NCI-H82 treated with DMSO at 0.1 percent for 48 hours (cell line): ENCODE measurements around the gene POP7.

Experiments used
- DNase-seq: peaks from one replicate; lab custom pipeline; 2025; ENCODE audit not compliant: unreplicated experiment; lab: John Stamatoyannopoulos, UW

POP7 gene

DNA sequence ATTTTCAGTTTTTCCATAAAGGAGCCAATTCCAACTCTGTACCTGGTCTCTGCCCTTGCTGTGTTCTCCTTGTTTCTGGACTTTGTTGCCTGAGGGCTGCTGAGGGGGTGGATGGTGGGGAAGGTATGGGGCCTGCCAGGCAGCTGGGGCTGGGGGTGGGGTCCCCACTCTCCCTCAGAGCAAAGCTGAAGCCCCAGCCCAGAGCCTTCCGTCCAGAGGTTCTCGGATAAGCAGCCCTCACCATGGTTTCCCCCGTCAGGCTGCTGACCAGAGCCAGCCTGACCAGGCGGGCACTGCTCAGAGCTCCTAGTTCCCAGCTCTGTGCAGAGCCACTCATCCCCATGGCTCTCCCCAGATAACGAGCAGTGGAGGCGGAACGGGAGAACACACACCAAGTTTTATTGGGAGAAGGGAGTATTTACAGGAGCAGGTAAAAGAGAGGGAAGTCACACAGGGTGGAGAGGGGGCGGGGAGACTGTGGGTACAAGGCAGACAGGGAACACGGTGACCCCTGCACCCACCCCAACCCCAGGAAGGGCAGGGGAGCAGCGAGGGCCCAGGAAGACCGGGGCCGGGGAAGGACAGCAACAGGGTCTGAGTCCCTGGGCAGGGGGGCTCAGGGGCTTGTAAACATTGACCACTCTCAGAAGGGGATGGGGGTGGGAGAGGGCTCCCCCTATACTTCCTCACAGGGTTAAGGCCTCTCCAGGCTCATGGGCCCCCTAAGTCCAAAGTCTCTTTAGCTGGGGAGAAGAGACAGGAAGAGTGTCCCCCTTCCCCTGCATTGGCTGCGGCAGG, 26.6 kb upstream of the POP7 start:
- no peak for DNase-seq

DNA sequence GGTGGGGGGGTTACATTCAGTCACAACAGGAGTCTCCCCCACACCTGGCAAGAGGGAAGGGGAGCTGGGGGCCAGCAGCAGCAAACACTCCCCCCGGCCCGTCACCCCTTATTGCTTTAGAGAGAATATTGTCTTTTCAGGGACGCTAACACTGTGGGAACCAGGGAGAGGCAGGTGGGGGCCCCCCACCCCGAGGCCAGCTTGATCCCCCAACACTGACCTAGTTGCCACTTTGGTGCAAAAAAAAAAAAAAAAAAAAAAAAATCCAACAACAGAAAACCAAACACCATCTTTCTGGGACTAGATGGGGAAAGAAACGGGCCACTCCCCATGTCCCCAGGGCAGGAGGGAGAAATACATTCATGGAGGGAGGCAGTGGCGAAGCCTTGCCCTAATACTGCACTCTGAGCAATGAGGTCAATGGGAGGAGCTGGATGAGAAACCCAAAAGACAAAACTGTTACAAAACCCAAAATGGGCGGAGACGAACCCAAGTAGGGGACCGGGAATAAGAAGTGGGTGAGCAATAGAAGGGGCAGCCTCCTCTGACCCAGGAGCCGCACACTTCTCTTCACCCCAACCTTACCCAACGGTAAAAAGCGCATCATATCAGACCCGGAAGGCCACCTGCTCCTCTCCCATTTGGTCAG, 25.9 kb upstream of the POP7 start:
- DNase-seq, result no peak

DNA sequence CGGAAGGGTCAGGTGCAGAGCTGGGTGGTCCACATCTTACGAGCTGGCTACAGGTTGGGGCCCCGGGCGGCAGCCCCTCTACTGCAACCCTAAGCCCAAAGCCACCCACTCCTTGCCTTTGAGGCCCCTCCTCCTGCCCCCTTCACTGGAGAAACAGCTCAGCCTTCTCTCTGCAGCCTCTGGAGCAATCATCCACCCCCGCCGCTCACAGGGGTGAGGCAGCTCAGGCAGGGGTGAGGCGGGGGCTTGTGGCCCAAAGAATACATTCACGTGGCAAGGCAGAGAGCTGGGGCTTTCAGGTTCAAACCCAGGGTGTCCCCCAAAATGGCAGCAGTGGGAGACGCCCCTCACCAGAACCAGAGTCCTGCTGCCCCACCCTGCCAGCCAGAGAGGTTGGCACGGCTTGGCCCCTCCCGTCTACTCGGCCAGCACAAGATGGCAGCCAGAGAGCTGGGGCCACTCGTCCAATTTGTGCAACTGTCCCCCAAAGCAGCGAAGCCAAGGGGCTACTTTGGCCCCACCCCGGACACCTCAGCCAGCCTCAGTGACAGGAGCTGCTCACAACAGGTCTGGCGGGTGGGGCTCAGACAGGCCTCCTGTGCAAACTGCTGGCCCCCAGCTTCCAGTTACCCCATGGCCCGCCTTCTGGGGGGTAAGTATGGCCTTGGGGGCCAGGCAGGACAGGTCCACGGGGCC, 25.2 kb upstream of the POP7 start:
- no peak for DNase-seq

DNA sequence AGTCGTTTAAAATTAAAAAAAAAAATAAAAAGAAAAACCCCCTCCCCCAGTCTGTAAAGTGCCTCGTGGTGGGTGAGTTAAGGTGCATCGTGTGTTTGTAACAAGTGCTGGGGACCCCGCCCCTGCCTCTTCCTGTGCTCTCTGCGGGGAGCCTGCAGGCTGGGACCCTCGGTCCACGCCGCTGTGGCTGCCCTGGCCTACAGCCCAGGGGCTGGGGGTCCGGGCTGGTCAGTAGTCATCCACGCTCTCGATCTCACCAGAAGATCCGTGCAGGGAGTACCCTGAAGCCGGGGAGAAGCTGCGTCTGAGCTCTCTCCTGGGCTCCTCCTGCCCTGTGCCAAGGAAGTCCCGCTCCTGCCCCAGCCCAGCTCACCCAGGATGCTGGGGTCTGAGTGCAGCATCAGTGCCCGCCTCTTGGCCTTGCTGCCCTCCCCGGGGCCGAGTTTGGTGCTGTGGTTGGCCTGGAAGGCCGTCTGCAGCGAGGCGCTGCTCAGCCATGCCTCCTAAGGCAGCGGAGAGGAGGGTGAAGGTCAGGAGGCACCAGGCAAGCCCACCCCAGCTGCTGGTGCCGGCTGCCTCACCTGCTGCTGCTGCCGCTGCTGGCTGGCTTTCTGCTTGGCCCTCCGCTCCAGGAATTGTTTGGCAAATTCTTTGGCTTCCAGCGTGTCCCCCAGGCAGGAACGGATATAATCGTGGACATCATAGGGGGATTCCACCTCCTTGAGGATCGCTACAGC, 24.3 kb upstream of the POP7 start:
- no peak for DNase-seq

DNA sequence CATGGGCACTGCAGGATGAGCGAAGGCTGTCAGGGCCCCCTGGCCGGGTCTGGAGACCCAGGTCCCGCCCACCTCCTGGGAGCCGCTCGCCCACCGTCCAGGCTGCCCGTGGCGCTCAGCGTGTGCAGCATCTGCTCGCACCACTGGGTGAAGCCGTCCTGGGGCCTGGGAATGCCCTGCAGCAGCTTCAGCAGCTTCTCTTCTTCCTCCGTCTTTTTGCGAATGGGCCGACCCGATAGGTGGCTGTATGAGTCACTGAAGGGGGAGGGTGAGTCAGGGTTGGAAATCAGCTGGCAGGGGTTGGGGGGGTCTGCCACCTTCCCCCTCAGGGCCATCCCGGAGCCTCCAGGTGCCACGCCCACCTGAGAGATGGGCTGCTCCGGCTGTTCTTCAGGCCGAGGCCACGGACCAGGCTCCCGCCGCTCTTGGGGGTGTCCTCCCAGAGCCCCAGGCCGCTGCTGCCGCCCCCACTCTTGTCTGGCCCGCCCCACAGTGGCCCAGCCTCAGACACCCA, 23.6 kb upstream of the POP7 start:
- no peak for DNase-seq

DNA sequence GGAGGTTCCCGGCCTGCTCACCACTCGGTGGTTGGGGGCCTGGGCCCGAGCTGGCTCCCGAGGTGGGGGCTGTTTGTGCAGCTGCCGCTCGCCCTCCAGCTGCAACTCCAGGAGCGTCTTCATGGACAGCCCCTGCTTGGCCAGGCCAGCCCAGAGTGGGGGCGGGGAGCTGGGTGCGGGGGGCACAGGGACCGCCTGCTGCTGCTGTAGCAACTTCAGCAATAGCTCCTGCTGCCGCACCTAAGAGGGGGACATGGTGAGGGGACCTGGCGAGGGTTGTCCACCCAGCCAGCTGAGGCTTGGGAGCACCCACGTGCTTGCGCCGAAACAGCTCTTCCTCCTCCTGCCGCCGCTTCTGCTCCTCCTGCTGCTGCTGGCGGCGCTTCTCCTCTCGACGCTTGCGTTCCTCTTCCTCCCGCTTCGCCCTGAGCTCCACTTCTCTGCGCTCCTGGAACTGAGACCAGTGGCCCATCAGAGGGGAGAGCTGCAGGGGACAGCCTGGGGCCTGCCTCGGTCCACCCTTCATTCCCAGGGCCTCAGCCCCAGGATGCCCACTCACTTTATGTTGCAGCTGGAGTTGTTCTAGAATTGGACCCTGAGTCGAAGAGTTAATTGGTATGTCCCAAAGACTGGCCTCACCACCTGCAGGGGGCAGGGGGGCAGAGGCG, 22.8 kb upstream of the POP7 start:
- no peak for DNase-seq

DNA sequence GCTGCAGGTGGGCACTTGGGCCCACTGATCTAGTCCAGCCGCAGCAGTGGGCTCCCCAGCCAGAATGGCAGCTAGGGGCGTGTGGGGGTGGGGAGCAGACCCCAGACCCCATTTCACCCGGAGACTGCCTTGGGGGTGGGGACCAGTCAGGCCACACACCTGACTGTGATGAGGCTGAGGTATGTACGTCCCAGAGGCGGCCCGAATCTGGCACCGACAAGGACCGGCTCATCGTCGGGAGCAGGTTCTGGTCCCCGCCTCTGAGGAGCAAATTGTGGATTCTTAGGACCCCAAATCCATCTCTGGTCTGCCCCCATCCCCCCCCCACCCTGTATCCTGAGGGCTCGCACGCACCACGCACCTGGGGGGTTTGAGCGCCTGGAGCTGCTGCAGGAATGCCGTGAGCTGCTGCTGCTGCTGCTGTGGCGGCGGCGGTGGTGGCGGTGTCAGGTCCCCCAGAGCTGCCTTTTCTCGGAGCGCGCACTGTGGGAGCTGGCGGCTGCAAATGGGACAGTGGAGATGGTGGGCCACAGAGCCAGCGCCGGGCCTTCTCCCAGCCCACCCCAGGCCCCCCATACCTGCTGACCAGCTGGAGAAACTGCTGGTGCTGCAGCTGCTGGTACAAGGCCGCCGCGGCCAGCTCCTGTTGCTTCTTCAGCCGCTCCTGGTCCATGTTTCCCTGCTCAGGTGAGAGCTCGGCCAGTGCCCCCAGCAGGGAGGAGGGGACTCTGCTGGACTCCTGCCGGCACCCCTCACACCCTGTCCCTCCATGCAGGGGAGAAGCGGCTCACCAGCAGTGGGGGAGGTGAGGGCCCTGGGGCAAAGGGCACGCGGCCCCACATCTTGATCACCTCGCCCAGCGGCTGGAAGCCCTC, 22.0 kb upstream of the POP7 start:
- no peak for DNase-seq

DNA sequence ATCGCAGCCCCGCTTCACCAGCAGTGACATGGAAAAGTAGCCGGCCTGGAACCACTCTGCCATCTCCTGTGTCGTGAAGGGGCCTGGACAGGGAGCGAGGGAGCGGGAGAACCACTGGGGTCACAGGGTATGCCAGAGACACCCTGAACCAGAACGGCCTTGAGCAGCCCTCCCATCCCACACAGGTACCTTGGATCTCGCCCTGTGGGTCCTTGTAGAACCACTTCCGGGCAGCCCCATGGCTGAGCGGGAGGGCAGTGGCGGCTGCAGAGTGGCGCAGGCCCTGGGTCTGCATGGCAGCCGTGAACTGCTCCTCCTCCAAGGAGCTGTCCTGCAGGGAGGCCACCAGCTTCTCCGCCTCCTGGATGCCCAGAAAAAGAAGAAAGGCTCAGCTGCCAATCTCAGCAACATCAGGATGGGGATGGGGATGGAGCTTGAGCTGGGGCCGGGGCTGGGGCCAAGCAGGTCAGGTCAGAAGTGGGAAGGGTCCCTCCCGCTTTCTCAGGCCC, 21.3 kb upstream of the POP7 start:
- DNase-seq, result no peak

DNA sequence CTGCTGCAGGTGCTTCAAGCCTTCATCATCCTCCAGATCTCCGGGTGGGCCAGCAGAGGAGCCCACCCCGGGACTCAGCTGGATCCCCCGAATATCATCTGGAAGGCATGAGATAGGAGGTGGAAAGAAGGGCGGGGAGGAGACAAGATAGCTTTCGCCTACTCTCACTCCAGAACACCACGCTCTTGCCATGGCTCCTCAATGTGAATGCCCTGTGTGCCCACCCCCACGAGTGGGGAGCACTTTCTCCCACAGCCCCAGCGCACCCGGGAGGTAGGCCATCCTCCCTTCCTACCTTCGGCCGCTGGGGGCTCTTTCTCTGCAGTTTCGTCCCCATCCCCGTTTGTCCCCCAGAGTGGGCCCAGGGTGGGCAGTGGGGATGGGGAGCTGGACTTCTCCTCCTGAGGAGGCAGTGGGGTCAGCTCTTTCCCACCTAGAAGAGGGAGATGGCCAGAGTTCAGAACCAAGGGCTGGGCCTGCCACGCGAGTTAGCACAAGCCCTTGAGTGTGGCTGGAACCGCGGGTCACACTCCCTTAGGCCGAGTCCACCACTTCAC, 20.8 kb upstream of the POP7 start:
- DNase-seq, result no peak

DNA sequence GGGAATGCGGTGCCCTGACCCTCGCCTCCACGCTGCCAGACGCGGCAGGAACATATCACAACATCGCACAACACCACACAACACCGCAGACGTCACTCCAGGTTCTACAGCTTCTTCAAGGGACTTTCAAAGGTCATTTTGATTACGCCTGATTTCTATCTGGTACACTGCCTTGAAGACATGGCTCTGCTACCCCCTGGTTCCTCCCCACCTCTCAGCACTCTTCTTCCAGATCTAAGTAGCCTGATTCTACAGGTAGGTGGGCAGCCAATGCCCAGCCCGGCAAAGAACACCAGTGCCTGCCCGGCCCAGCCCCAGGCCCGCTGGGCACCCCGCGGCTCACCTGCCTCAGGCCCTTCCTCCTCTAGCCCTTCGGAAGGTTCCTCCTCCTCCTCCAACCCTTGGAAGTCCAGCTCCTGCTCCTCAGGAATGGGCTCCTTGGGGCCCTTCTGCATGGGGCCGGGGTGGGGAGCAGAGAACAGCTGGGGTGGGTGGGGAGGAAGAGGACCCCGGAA, 20.2 kb upstream of the POP7 start:
- no peak for DNase-seq

DNA sequence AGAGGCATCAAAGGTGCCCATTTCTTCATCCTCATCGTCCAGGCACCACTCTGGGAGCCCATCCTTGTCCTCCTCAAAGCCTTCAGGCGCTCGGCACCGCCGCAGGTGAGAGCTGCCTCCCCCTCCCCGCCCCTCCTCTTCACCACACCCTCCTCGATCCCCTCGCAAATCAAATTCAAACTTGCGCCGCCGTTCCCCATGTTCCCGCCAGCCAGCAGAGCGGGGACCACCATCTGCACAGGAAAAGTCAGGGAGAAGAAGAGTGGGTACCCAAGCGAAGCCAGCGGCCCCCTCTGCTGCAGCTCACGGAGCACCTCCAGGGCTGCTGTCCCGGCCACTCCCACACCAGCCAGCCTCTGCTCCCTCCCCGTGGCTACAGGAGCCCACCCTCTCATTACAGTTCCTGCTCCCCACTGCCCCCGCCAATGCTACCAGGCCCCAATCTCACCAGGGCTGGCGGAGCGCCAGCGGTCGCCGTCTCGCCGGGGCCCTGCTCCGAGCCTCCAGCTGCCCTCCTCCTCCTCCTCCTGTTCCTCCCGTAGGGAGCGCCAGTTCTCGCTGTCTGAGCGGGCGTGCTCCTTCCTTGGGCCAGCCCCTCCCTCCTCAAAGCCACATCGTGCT, 19.6 kb upstream of the POP7 start:
- DNase-seq, result no peak

DNA sequence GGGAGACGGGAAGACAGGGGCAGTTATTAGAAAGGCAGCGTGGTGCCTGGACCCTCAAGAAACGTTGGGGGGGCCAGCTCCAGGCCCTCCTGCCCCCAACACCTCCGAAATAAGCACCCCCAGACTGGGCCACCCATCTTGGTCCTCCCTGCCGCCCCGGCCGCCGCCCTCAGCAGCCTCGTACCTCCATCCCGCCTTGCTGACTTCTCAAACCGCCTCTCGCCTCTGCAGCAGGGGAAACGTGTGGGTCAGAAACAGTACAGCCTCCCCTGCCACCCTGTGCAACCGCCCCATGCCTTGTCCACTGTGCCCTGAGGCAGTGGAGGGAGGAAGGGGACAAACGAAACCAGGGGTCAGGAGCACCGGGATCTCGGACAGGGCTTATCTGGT, 19.1 kb upstream of the POP7 start:
- no peak for DNase-seq

DNA sequence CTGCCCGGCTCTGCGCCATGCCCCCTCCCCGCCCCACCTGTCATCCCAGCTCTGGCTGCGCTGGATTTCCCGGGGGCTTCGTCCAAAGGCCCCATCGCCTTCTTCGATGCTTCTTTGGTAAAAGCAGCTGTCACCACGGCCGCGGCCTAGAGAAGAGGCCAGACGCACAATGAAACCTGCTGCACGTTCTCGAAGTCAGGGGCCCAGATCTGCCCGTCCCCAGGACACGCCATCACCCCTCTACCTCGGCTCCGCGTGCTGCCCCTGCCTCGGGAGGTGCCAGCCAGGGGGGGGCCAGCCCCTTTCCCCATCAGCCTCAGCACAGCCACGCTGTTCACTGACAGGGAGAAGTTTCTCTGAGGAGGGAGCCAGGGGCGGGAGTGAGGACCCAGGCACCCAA, 18.7 kb upstream of the POP7 start:
- DNase-seq, result no peak

DNA sequence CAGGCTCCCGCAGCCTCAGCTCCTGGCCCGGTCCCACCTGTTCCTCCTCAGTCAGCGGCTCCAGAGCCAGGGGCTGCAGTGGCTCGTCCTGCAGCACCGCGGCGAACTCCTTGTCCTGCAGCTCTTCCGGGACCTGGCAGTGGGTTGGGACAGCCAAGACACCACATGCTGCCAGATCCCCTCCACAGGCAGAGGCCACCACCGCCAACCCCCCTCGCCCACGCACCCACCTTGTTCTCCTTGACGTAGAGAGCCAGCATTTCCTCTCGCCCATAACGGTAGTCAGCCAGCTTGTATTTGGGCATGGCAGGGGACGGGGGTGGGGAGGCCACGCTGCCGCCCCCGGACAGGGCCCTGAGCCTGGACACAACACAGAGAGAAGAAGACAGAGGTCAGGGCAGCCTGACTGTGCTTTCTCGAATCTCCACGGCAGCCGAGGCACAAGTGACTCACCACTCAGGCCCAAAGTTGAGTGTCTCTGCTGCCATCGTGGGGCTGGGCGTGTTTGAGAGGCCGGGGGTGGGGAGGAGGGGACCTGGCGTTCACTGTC, 18.1 kb upstream of the POP7 start:
- DNase-seq, result no peak

DNA sequence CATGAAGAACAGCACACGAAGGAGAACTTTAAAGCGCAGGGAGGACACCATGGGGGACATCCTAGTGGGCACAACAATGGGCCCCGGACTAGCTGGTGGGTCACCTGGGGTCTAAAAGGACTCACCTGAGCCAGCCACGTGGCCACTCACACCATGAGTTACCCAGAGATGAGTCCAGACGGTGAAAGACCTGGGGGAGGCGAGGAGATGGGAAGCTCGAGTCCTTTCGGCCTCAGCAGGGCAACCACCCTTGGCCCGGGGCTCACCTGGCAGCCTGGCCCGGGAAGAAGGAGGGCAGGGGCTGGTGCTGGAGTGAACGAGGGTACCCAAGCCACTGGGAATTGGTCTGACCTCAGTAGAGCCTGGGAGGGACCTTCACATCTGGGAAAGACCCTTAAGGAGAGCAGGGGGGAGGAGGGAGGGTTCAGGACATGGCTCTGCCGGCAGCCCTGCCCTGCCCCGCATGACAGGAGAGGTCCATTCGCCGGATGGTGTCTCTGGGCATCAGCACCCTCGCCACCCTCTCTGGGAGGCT, 17.5 kb upstream of the POP7 start:
- DNase-seq, result no peak

DNA sequence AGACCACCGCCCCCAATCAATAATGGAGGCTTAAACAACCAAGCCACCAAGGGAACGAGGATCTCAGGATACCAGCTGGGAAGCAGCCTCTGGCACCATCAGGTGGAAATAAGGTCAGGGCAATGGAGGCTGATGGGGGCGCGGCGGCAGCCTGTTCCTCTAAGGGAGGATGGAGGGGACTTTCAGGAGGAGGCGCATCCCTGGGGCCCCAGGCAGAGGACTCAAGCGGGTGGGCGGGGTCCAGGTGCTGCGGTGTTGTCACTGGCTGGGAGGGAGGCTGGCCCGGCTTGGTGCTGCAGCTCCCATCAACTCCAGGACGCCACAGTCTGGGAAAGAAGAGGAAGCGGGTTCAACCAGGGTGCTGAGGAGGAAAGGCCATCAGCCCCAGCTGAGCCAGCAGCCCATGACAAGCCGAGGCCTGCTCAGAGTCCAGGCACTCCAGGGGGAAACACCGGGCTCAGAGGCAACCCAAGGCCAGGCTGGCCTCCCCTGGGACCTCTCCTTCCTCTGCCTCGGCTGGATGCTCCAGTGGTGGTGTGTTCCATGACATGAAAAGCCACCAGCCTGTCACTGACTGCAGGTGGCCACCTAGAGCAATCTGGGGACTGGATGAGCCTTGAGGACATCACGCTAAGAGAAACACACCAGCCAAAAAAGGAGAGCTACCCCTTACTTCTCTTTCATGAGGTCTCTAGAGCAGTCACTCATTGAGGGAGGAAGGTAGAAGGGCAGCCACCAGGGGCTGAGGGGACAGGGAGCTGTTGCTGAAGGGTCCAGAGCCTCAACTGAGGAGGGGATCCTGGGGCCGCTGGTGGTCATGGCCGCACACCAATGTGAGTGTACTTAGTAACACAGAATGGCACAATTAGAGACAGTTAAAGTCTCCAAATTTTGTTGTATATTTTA, 16.4 kb upstream of the POP7 start:
- DNase-seq, result no peak
